K562 (cell line): ENCODE data around the gene MYL5. TPM values are rescaled to one million over a fixed set of nuclear protein-coding genes. Genes with fewer than 3 reads are reported as not detected.

Source experiments
- CAMTA2 ChIP-seq: fragments of 250-450 bp; sonication (Bioruptor Pico); conservative IDR thresholded peaks from 2 replicates; pipeline ENCODE4 v1.5.1; 2022
- CBX1 ChIP-seq: sonication (generic); IDR thresholded peaks from 2 replicates; pipeline ENCODE4 v1.6.1; 2016; ENCODE audit warnings: antibody characterized with exemption, low read depth, mild to moderate bottlenecking
- CHAMP1 ChIP-seq: fragments of 450-650 bp; IDR thresholded peaks from 2 replicates; pipeline ENCODE4 v1.6.1; 2016; ENCODE audit warnings: mild to moderate bottlenecking
- FOXP1 ChIP-seq: sonication (generic); formaldehyde crosslinking; IDR thresholded peaks from 2 replicates; pipeline ENCODE4 v1.8.0; 2022; ENCODE audit warnings: mild to moderate bottlenecking, missing genetic modification reagents
- ILF3 ChIP-seq: fragments of 450-650 bp; IDR thresholded peaks from 2 replicates; pipeline ENCODE4 v1.6.1; 2018; ENCODE audit warnings: antibody characterized with exemption, mild to moderate bottlenecking, moderate library complexity, borderline replicate concordance
- KLF6 ChIP-seq: fragments of 250-450 bp; sonication (Bioruptor Pico); IDR thresholded peaks from 2 replicates; pipeline ENCODE4 v1.4.0; 2020; ENCODE audit warnings: mild to moderate bottlenecking, moderate library complexity, borderline replicate concordance
- MYBL2 ChIP-seq, 2 experiments: fragments of 450-650 bp in 1 of 2; sonication (generic) in 1 of 2; formaldehyde crosslinking in 1 of 2; IDR thresholded peaks; 2 replicates each; pipeline versions ENCODE4 v1.6.1 to v1.8.1; 2017 to 2022; ENCODE audit warnings: borderline replicate concordance in 1 of 2, inconsistent platforms in 1 of 2, low read depth in 1 of 2, mild to moderate bottlenecking in 1 of 2, missing genetic modification reagents in 1 of 2, moderate library complexity in 1 of 2
- NCOR1 ChIP-seq: fragments of 450-650 bp; IDR thresholded peaks from 2 replicates; pipeline ENCODE4 v1.6.1; 2016; ENCODE audit warnings: mild to moderate bottlenecking, moderate library complexity
- NONO ChIP-seq, 2 experiments: fragments of 200-400 bp in 1 of 2; fragments of 450-650 bp in 1 of 2; formaldehyde crosslinking in 1 of 2; IDR thresholded peaks; 2 replicates each; pipeline ENCODE4 v1.6.1; 2017; ENCODE audit warnings: low read depth in 2 of 2, mild to moderate bottlenecking in 2 of 2, moderate library complexity in 2 of 2, low read length in 1 of 2
- NR2C1 ChIP-seq, 2 experiments: fragments of 450-650 bp; IDR thresholded peaks; 2 replicates each; pipeline ENCODE4 v1.6.1; 2017; ENCODE audit warnings: mild to moderate bottlenecking in 2 of 2, antibody characterized with exemption in 1 of 2, inconsistent platforms in 1 of 2, missing compliant biosample characterization in 1 of 2, missing genetic modification characterization in 1 of 2
- SAFB2 ChIP-seq: fragments of 200-400 bp; formaldehyde crosslinking; IDR thresholded peaks from 2 replicates; pipeline ENCODE4 v1.6.1; 2018; ENCODE audit warnings: borderline replicate concordance, low read length, low read depth, moderate library complexity; ENCODE audit not compliant: severe bottlenecking
- SMAD1 ChIP-seq: fragments of 150-350 bp; IDR thresholded peaks from 2 replicates; pipeline ENCODE4 v1.6.1; 2014; ENCODE audit warnings: low read length, low read depth; ENCODE audit not compliant: partially characterized antibody
- SUPT5H ChIP-seq: fragments of 450-650 bp; IDR thresholded peaks from 2 replicates; pipeline ENCODE4 v1.6.1; 2016
- TBP ChIP-seq: optimal IDR thresholded peaks from 2 replicates; pipeline ENCODE3; 2011; ENCODE audit warnings: low read depth, low read length, improper control_type of control experiment
- TFAP4 ChIP-seq: sonication (generic); formaldehyde crosslinking; IDR thresholded peaks from 2 replicates; pipeline ENCODE4 v1.8.0; 2022; ENCODE audit warnings: missing genetic modification reagents, mild to moderate bottlenecking, moderate library complexity, borderline replicate concordance
- VEZF1 ChIP-seq: fragments of 200-800 bp; sonication (Bioruptor generic); IDR thresholded peaks from 2 replicates; pipeline ENCODE4 v1.6.1; 2017; ENCODE audit warnings: missing genetic modification characterization, missing compliant biosample characterization
- ZBTB8A ChIP-seq: fragments of 450-650 bp; IDR thresholded peaks from 2 replicates; pipeline ENCODE4 v1.6.1; 2018; ENCODE audit warnings: mild to moderate bottlenecking, moderate library complexity; ENCODE audit not compliant: partially characterized antibody
- ZNF224 ChIP-seq: sonication (generic); formaldehyde crosslinking; IDR thresholded peaks from 2 replicates; pipeline ENCODE4 v1.8.0; 2022; ENCODE audit warnings: mild to moderate bottlenecking, missing genetic modification reagents
- ZNF384 ChIP-seq: IDR thresholded peaks from 2 replicates; pipeline ENCODE4 v1.6.1; 2012; ENCODE audit warnings: low read depth, low read length, improper control_type of control experiment
- ZZZ3 ChIP-seq: fragments of 450-650 bp; IDR thresholded peaks from 2 replicates; pipeline ENCODE4 v1.6.1; 2016; ENCODE audit warnings: antibody characterized with exemption, mild to moderate bottlenecking, moderate library complexity
- polyA plus RNA-seq, 8 experiments: library from polyadenylated mRNA; depleted of rRNA in 4 of 8; stranded (reverse) in 5 of 8; unstranded in 3 of 8; fragments of >200 nt; fragmentation: Nextera tagmentation in 2 of 8; fragmentation: Illumina TruSeq in 1 of 8; extraction: Ambion mirVana in 2 of 8; extraction: Trizol in 1 of 8; gene quantifications; 2 replicates each; pipeline versions ENCODE4 v1.2.1 to v1.2.3, GENCODE V29; 2011 to 2014; ENCODE audit warnings: inconsistent platforms in 1 of 8, missing spikeins in 1 of 8
- total RNA-seq, 7 experiments: library from RNA; depleted of rRNA in 6 of 7; stranded (reverse); fragments of >200 nt in 6 of 7; fragmentation: Illumina TruSeq in 2 of 7; extraction: Trizol in 2 of 7; gene quantifications; 2 replicates each; pipeline versions ENCODE4 v1.2.1 to v1.2.3, GENCODE V29; 2011 to 2021; ENCODE audit warnings: low replicate concordance in 1 of 7
- TF ChIP-seq, protein P1 (sequence below): IDR thresholded peaks from 3 replicates; pipeline ENCODE4 v1.6.1; 2011; ENCODE audit warnings: borderline replicate concordance, mild to moderate bottlenecking; ENCODE audit not compliant: insufficient read length, insufficient read depth

MYL5 gene
- total and polyA plus RNA-seq, 9 of the 15 experiments (the other 6 are each of a cell fraction or from before 2014, with no cell fraction given), result 1.4 to 10.0 (median 4.1) TPM

DNA sequence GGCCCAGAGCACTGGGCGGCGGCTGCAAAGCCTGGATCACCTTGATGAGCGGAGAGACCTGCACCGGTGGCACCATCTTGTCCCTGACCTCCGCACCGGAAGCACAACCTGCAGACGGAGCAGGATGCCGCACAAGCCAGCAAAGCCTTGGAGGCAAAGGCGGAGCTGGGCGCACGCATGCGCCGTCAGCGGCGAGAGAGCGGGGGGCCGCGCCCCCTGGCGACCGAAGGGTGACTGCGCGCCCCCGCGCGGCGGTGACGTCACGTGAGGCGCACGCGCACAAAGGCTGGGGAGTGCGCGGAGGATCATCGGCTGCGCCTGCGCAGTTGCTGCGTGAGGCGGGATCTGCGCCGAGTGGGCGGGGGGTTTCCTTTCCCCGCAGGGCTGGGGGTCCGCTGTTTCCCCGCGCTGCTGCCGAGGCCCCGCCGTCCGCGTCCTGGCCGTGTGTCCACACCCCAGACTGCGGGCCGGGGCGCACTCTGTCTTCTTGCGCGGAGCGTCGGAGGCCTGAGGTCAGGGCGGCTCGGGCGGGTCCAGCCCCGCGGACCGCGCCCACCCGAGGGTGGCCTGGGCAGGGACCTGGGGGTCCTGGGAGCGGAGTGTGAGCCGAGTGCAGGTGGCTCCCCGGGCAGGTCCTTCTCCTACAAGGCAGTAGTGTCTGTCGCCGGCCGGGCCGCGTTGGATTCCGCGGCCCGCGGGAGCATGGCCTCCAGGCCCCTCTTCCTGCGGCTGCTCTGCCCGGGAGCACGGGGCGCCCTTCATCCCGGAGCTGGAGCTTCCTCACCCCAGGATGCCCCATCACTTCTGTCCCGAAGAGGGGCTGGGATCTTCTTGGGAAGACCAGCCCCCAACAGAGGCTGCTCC, at the start of gene MYL5, which contains the start of gene ATP5ME (continued):
- TF ChIP-seq, protein P1, sequence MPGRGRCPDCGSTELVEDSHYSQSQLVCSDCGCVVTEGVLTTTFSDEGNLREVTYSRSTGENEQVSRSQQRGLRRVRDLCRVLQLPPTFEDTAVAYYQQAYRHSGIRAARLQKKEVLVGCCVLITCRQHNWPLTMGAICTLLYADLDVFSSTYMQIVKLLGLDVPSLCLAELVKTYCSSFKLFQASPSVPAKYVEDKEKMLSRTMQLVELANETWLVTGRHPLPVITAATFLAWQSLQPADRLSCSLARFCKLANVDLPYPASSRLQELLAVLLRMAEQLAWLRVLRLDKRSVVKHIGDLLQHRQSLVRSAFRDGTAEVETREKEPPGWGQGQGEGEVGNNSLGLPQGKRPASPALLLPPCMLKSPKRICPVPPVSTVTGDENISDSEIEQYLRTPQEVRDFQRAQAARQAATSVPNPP, result no peak
- TF ChIP-seq ZBTB8A, result no peak
- peak; percentile 90 for TF ChIP-seq TBP
- no peak for TF ChIP-seq NCOR1
- peak; percentile 75 for TF ChIP-seq TFAP4 (CRISPR knock-in tag)
- TF ChIP-seq SMAD1, result no peak
- no peak for TF ChIP-seq ZNF384
- TF ChIP-seq ZZZ3, result no peak
- peak; percentile 64 for TF ChIP-seq SUPT5H
- no peak for TF ChIP-seq MYBL2 (IDR thresholded peaks at IDR 0.05; ENCODE audit: low read depth)
- no peak for TF ChIP-seq MYBL2 (CRISPR knock-in tag; IDR thresholded peaks at IDR 0.05; ENCODE audit: borderline replicate concordance)
- peak; percentile 98 for TF ChIP-seq NR2C1 (IDR thresholded peaks at IDR 0.05)
- peak; percentile 99 for TF ChIP-seq NR2C1 (tag; IDR thresholded peaks at IDR 0.05)
- no peak for TF ChIP-seq ZNF224
- TF ChIP-seq CHAMP1, result no peak
- TF ChIP-seq NONO (IDR thresholded peaks at IDR 0.05; ENCODE audit: low read depth in 2 of 2, low read length in 1 of 2), result 0 out of 4 replicates have a peak, but pooled peaks of 1 of the 2 experiments have one; percentile 7
- TF ChIP-seq ILF3, result no peak
- no peak for TF ChIP-seq KLF6 (CRISPR knock-in tag)
- TF ChIP-seq FOXP1 (CRISPR knock-in tag), result 0 out of 2 replicates have a peak, but pooled peaks have one; percentile 18
- peak; percentile 78 for TF ChIP-seq VEZF1 (CRISPR knock-in tag)
- no peak for TF ChIP-seq CAMTA2
- no peak for TF ChIP-seq SAFB2
- TF ChIP-seq CBX1, result peak; percentile 26; the same call in 1 of the 2 replicates
